K562 (cell line): ENCODE measurements around the gene PTRHD1. TPM values are rescaled to one million over a fixed set of nuclear protein-coding genes. Genes with fewer than 3 reads are reported as not detected.
A peak's percentile ranks its signal among the peaks of the same experiment; 100 is the strongest.

Experiments used
- ADNP ChIP-seq: fragments of 200-800 bp; sonication (Bioruptor generic); IDR thresholded peaks from 2 replicates; pipeline ENCODE4 v1.6.1; 2016; ENCODE audit warnings: missing genetic modification characterization, missing compliant biosample characterization
- ARID1B ChIP-seq: fragments of 450-650 bp; IDR thresholded peaks from 2 replicates; pipeline ENCODE4 v1.6.1; 2016; ENCODE audit warnings: antibody characterized with exemption, mild to moderate bottlenecking, inconsistent platforms
- CEBPZ ChIP-seq: fragments of 150-350 bp; IDR thresholded peaks from 2 replicates; pipeline ENCODE4 v1.6.1; 2014; ENCODE audit warnings: low read depth, mild to moderate bottlenecking, low read length, borderline replicate concordance
- COPS2 ChIP-seq: fragments of 450-650 bp; conservative IDR thresholded peaks from 2 replicates; pipeline ENCODE4 v1.6.1; 2016; ENCODE audit warnings: mild to moderate bottlenecking, moderate library complexity
- EHMT2 ChIP-seq: fragments of 450-650 bp; IDR thresholded peaks from 2 replicates; pipeline ENCODE4 v1.6.1; 2018; ENCODE audit warnings: antibody characterized with exemption
- ETS1 ChIP-seq: conservative IDR thresholded peaks from 2 replicates; pipeline ENCODE4 v1.6.1; 2011; ENCODE audit warnings: low read depth, mild to moderate bottlenecking, low read length; ENCODE audit not compliant: control insufficient read depth
- FOSL1 ChIP-seq: fragments of 200-800 bp; sonication (Bioruptor generic); conservative IDR thresholded peaks from 2 replicates; pipeline ENCODE4 v1.6.1; 2016; ENCODE audit warnings: missing genetic modification characterization, missing compliant biosample characterization
- KDM1A ChIP-seq, 2 experiments: fragments of 450-650 bp; IDR thresholded peaks; 2 replicates each; pipeline ENCODE4 v1.6.1; 2016; ENCODE audit warnings: mild to moderate bottlenecking in 2 of 2
- KLF10 ChIP-seq: fragments of 250-450 bp; sonication (Bioruptor Pico); IDR thresholded peaks from 2 replicates; pipeline ENCODE4 v1.6.1; 2021; ENCODE audit warnings: matching md5 sums
- MAZ ChIP-seq, 2 experiments: fragments of 450-650 bp in 1 of 2; sonication (generic) in 1 of 2; formaldehyde crosslinking; IDR thresholded peaks in 1 of 2; conservative IDR thresholded peaks in 1 of 2; 2 replicates each; pipeline versions ENCODE4 v1.4.0 to v1.5.0; 2020; ENCODE audit warnings: mild to moderate bottlenecking in 1 of 2, missing genetic modification reagents in 1 of 2
- MTA2 ChIP-seq: fragments of 450-650 bp; IDR thresholded peaks from 2 replicates; pipeline ENCODE4 v1.6.1; 2016; ENCODE audit warnings: low read depth
- NFIC ChIP-seq: fragments of 450-650 bp; IDR thresholded peaks from 2 replicates; pipeline ENCODE4 v1.6.1; 2017; ENCODE audit warnings: mild to moderate bottlenecking, inconsistent platforms
- POLR2AphosphoS5 ChIP-seq: IDR thresholded peaks from 2 replicates; pipeline ENCODE4 v1.6.1; 2011; ENCODE audit warnings: mild to moderate bottlenecking, low read depth, low read length, moderate library complexity; ENCODE audit not compliant: control insufficient read depth, insufficient read depth
- RBFOX2 ChIP-seq: fragments of 200-400 bp; formaldehyde crosslinking; IDR thresholded peaks from 2 replicates; pipeline ENCODE4 v1.6.1; 2017; ENCODE audit warnings: low read depth, mild to moderate bottlenecking, low read length, moderate library complexity
- SMARCA4 ChIP-seq: fragments of 450-650 bp; IDR thresholded peaks from 2 replicates; pipeline ENCODE4 v1.6.1; 2016
- ZNF324 ChIP-seq: fragments of 250-450 bp; sonication (Bioruptor Pico); IDR thresholded peaks from 2 replicates; pipeline ENCODE4 v1.4.0; 2020; ENCODE audit warnings: mild to moderate bottlenecking
- polyA plus RNA-seq, 8 experiments: library from polyadenylated mRNA; depleted of rRNA in 4 of 8; stranded (reverse) in 5 of 8; unstranded in 3 of 8; fragments of >200 nt; fragmentation: Nextera tagmentation in 2 of 8; fragmentation: Illumina TruSeq in 1 of 8; extraction: Ambion mirVana in 2 of 8; extraction: Trizol in 1 of 8; gene quantifications; 2 replicates each; pipeline versions ENCODE4 v1.2.1 to v1.2.3, GENCODE V29; 2011 to 2014; ENCODE audit warnings: inconsistent platforms in 1 of 8, missing spikeins in 1 of 8
- total RNA-seq, 7 experiments: library from RNA; depleted of rRNA in 6 of 7; stranded (reverse); fragments of >200 nt in 6 of 7; fragmentation: Illumina TruSeq in 2 of 7; extraction: Trizol in 2 of 7; gene quantifications; 2 replicates each; pipeline versions ENCODE4 v1.2.1 to v1.2.3, GENCODE V29; 2011 to 2021; ENCODE audit warnings: low replicate concordance in 1 of 7
- TF ChIP-seq, protein P1 (sequence below): fragments of 250-450 bp; sonication (Bioruptor Pico); IDR thresholded peaks from 2 replicates; pipeline ENCODE4 v1.4.0; 2020
- TF ChIP-seq, protein P2 (sequence below): fragments of 450-650 bp; conservative IDR thresholded peaks from 2 replicates; pipeline ENCODE4 v1.6.1; 2016; ENCODE audit warnings: missing genetic modification characterization, low read depth, mild to moderate bottlenecking, control low read depth, missing compliant biosample characterization

PTRHD1 gene
- total and polyA plus RNA-seq, 9 of the 15 experiments (the other 6 are each of a cell fraction or from before 2014, with no cell fraction given): 15.8 to 83.2 (median 46.6) TPM

DNA sequence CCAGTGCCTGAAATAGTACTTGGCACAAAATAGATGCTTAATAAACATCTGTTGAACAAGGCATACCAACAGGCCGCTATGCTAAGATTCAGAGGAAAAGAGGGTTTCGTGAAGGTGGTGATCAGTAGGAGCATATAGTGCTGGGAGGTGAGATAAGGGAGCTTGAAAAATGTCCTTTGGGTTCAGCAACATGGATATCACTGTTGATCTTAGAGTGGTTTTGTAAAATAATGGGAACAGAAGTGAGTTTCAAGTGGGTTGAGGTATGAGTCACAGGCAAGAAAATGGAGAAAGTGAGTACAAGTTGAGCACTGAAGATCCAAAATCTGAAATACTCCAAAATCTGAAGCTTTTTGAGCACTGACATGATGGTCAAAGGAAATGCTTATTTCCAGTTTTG is 4.5 kb upstream of the PTRHD1 start (continued):
- TF ChIP-seq, protein P1, sequence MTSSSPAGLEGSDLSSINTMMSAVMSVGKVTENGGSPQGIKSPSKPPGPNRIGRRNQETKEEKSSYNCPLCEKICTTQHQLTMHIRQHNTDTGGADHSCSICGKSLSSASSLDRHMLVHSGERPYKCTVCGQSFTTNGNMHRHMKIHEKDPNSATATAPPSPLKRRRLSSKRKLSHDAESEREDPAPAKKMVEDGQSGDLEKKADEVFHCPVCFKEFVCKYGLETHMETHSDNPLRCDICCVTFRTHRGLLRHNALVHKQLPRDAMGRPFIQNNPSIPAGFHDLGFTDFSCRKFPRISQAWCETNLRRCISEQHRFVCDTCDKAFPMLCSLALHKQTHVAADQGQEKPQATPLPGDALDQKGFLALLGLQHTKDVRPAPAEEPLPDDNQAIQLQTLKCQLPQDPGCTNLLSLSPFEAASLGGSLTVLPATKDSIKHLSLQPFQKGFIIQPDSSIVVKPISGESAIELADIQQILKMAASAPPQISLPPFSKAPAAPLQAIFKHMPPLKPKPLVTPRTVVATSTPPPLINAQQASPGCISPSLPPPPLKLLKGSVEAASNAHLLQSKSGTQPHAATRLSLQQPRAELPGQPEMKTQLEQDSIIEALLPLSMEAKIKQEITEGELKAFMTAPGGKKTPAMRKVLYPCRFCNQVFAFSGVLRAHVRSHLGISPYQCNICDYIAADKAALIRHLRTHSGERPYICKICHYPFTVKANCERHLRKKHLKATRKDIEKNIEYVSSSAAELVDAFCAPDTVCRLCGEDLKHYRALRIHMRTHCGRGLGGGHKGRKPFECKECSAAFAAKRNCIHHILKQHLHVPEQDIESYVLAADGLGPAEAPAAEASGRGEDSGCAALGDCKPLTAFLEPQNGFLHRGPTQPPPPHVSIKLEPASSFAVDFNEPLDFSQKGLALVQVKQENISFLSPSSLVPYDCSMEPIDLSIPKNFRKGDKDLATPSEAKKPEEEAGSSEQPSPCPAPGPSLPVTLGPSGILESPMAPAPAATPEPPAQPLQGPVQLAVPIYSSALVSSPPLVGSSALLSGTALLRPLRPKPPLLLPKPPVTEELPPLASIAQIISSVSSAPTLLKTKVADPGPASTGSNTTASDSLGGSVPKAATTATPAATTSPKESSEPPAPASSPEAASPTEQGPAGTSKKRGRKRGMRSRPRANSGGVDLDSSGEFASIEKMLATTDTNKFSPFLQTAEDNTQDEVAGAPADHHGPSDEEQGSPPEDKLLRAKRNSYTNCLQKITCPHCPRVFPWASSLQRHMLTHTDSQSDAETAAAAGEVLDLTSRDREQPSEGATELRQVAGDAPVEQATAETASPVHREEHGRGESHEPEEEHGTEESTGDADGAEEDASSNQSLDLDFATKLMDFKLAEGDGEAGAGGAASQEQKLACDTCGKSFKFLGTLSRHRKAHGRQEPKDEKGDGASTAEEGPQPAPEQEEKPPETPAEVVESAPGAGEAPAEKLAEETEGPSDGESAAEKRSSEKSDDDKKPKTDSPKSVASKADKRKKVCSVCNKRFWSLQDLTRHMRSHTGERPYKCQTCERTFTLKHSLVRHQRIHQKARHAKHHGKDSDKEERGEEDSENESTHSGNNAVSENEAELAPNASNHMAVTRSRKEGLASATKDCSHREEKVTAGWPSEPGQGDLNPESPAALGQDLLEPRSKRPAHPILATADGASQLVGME (CRISPR knock-in tag): no peak
- TF ChIP-seq COPS2: no peak
- TF ChIP-seq NFIC: peak; percentile 24
- no peak for TF ChIP-seq ZNF324 (CRISPR knock-in tag)
- no peak for TF ChIP-seq ADNP (tag)
- TF ChIP-seq ETS1: no peak
- peak; percentile 82 for TF ChIP-seq EHMT2
- TF ChIP-seq FOSL1 (tag): peak; percentile 70
- TF ChIP-seq ARID1B: peak; percentile 81
- TF ChIP-seq KDM1A (IDR thresholded peaks at IDR 0.05): peak; percentile 42 to 65; a peak in 2 of 4 replicates
- TF ChIP-seq SMARCA4: peak; percentile 68
- no peak for TF ChIP-seq CEBPZ
- TF ChIP-seq MAZ (CRISPR knock-in tag; conservative IDR thresholded peaks at IDR 0.05 in 1 of 2, IDR thresholded peaks at IDR 0.05 in 1 of 2): no peak
- TF ChIP-seq KLF10: no peak
- TF ChIP-seq MTA2: peak; percentile 10; the same call in 1 of the 2 replicates
- TF ChIP-seq POLR2AphosphoS5: peak; percentile 28; the same call in 1 of the 2 replicates
- no peak for TF ChIP-seq RBFOX2
- TF ChIP-seq, protein P2, sequence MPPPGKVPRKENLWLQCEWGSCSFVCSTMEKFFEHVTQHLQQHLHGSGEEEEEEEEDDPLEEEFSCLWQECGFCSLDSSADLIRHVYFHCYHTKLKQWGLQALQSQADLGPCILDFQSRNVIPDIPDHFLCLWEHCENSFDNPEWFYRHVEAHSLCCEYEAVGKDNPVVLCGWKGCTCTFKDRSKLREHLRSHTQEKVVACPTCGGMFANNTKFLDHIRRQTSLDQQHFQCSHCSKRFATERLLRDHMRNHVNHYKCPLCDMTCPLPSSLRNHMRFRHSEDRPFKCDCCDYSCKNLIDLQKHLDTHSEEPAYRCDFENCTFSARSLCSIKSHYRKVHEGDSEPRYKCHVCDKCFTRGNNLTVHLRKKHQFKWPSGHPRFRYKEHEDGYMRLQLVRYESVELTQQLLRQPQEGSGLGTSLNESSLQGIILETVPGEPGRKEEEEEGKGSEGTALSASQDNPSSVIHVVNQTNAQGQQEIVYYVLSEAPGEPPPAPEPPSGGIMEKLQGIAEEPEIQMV (tag): no peak
